Mucosa of gallbladder (tissue), 1 donor: Measurements from ENCODE around the gene PRKAG2. TPM values are rescaled to one million over a fixed set of nuclear protein-coding genes. Genes with fewer than 3 reads are reported as not detected.

ENCODE experiments used
- DNase-seq: peaks from one replicate; pipeline ENCODE4 v3.0.0-alpha.2; 2020; ENCODE audit warnings: low spot score
- total RNA-seq: library from RNA; stranded (reverse); gene quantifications from one replicate; pipeline ENCODE4 v1.2.1, GENCODE V29; 2021
- donor health status: DM: no; HTN: no; CAD: no.

The PRKAG2 gene
- total RNA-seq, 1 donor from 2014 or later: 54.8 TPM

DNA sequence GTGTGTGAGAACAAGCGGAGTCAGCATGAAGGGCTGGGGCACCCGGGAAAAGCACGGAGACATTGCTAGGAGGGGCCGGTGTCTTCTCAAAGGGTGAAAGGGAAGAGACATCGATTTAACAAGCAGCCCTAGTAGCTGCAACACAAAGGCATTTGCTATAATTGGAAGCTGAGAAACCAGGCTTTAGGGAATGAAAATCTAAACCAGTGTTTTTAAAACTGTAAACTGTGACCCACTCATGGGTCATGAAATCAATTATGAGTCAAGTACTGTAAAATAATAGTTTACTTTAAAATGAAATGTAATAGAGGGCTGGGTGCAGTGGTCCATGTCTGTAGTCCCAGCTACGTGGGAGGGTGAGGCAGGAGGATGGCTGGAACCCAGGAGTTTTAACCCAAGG, 228.5 kb downstream of the PRKAG2 start:
- DNase-seq: no peak

DNA sequence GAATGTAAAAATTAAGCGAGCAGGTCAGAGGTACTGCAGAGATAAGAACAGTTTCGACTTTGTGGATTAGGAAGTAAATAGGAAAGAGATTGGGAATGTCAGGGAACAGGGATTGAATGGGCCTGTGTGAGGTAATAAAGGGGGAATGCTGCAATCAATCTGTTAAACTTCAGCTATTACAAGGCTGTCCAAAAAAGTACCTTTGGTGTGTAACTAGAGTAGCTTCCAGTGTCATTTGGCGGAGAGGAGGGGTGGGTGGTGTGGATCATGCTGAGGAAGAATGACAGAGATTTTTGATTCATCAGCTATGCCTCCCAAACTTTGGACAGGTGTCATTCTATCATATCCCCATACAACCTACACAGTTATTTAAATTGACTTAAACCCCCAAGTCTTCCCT, 229.0 kb downstream of the PRKAG2 start:
- DNase-seq: no peak

DNA sequence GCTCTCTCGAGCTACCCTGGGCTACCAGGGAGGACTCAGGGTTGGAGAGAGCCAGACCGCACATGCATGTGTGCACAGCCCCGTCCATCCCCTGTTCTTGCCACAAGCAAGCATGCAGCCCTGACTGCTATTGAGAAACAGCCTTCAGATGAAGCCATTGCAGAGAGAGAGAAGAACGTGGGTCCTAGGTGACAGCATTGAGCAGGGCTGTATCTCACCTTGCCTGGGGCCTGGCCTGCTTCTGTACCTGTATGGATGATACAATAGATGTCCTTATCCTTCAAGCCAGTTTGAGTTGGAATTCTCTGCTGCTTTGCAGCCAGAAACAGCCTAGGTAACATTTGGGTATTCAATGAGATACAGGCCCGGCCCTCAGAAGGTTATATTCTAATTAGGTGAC, 229.9 kb downstream of the PRKAG2 start:
- DNase-seq: no peak

DNA sequence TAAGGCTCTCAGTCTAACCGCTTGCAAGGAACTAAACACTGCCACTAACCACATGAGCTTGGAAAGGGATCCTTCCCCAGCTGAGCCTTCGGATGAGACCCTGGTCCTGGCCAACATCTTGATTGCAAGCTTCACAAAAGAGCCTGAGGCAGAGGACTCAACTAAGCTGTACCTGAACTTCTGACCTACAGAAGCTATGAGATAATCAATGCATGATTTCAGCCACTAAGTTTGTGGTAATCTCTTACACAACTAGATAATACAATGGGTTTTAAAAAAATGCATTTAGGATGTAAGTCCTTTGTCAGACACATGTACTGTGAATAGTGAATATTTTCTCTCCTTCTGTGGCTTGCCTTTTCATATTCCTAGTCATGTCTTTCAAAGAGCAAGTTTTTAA, 231.6 kb downstream of the PRKAG2 start:
- no peak for DNase-seq

DNA sequence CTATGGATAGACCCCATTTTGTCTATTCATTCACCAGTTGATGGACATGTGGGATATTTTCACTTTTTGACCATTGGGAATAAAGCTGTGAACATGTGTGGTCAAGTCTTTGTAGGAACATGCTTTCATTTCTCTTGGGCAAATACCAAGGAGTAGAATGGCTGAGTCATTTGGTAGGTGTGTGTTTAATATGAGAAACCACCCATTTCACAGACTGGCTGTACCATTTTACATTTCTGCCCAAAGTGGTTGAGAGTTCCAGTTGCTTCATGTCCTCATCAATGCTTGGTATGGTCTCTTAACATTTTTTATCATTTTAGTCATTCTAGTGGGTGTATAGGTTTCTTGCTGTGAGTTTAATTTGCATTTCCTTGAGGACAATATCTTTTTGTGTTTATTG, 232.4 kb downstream of the PRKAG2 start:
- DNase-seq: no peak

DNA sequence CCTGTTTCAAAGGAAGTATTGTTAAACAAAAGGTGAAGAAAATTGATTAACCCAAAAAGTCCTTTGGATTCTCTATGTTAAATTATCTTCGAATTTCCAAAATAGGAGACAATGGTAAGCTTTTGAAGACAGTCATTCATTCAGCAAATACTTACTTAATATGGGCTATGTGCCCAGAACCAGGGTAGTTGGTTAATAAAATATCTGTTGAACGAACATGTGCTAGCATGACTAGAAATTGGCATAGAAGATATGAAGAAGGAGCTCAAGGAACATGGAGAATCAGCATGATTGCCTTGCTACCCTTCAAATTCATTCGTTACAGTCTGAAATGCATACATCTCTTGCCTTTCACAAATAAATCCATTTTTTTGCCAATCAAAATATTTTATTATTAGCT, 234.2 kb downstream of the PRKAG2 start:
- no peak for DNase-seq

DNA sequence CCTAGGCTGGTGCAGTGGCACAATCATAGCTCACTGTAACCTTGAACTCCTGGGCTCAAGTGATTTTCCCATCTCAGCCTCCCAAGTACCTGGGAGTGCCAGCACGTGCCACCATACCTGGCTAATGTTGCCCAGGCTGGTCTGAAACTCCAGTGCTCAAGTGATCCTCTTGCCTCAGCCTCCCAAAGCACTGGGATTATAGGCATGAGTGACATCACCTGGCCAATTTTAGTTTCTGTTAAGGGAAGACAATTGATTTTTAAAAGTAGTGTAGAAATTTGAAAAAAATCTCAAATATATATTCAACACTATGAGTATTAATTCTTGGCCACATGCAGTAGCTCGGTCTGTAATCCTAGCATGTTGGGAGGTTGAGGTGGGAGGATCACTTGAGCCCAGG, 235.3 kb downstream of the PRKAG2 start:
- DNase-seq: no peak

DNA sequence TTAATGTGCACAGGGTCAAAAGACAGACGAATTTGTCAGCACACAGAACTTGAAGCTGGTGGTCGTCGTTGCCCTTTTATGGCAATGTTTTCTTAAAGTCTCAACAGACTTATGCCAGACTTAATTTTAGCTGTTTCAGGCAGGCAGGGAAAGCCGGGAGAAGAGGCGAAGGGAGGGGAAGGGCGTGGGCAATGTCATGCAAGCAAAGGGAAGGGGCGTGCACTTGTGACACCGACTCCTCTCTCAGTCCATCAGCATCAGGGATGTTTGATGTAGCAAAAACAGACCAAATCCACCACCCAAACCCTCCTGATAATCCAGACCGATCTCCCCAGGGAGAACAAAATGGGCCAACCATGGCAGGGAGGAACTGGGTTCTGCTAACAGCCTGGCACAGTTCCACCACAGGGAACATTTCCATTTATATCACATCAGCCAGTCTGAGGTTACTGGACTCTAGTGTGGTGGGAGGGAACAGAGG, 239.1 kb downstream of the PRKAG2 start:
- DNase-seq: no peak

DNA sequence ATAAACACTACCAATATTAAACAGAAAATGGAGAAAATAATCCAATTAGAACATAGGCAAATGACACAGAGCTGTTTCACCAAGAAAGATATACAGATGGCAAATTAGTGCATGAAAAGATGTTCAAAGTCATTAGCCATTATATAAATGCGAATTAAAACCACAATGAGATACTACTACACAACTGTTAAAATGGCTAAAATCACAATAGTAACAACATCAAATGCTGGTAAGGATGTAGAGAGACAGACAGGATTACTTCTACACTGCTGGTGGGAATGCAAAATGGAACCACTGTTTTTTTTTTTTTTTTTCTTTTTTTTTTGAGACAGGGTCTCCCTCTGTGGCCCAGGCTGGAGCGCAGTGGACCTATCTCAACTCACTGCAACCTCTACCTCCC, 242.3 kb downstream of the PRKAG2 start:
- no peak for DNase-seq

DNA sequence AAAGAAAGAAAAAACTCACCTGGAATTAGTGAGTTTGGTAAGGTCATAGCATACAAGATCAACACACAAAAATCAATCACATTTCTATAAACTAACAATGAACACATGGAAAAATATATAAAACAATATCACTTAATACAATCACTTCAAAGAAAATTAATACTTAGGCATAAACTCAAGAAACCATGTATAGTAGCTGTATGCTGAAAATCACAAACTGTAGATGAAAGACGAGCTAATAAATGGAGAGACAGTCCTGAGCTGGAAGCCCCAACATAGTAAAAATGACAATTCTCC, 243.5 kb downstream of the PRKAG2 start:
- no peak for DNase-seq

DNA sequence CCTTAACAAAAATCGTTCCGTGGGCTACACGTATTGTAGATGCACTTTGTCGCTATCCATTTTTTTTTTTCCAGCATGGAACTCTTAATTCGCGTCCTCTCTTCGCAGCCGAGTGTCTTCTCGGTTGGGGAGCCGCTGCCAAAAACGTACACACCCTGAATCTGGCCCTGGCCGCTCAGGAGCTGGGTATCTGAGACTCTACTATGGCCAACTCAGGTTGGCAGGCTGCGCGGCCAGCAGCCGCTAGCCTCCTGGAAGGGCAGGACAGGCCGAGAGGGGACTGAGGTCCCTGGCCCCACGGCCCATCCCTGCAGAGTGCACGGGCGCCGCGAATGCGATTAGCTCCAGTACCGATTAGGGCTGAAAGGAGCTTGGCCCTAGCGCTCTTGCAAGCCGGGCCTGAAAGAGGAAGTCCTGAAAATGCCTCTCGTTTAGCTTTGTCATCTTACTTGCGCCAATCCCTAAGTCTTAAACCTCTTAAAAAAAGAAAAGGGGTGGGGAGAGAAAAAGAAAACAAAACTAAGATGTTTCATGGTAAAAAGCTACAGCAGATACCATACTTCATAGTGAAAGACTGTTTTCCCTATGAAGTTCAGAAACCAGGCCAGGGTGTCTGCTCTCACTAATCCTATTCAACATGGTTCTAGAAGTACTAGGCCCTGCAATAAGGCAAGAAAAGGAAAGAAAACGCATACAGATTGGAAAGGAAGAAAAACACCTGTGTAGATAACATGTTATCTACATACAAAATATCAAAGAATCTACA, 244.0 kb downstream of the PRKAG2 start:
- DNase-seq: peak; percentile 35

DNA sequence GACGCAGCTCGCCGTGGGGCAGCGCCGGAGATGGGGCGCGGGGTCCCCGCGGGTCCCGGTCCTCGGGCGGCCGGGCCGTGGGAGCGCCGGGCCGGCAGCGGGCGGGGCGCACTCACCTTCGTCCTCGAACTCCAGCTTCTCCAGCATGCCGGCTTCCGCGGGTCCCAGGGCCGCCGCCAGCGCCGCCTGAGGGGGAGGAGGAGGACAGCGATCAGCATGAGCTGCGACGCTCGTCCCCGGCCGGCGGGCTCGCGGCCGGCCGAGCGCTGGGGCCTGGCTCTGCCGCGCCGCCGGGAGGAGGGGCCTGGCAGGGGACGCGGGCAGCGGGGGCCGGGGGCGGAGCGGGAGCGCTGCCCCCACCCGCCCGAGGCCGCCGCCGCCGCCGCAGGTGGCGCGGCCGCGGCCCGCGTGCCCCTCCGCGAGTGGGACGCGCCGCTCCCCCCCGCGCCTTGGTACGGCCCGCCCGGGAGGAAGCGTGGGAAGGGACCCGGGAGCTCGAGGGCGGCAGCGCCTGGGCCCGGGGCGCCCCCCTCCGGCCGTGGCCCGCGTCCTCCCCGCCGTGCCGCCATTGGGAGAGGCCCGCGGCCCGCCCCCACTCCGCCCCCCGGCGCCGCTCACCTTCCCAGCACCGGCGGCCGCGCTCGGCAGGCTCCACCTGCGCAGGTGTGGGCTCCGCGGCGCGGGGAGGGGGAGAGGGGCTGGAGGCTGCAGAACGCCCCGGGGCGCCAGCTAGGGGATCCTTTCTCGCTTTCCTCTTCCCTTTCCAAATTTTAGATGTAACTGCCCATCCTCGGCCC, 244.8 kb downstream of the PRKAG2 start:
- DNase-seq: peak; percentile 86

DNA sequence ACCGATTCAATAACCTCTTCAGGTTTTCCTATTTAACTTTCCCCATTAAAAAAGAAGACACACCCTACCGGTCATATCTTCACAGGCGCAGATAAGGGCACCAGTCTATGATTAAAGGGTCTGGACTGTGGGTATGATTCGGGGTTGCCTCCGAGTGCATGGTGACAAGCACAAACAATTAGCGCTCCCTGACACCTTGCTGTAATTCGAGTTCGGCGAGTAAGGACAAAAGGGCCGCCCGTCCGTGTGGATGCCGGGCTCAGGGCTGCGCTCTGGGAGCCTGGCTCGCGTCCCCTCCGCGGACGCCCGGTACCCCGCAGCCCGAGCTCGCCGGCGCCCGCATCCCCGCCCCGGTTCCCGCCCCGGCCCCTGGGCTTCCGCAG, 245.4 kb downstream of the PRKAG2 start:
- no peak for DNase-seq

DNA sequence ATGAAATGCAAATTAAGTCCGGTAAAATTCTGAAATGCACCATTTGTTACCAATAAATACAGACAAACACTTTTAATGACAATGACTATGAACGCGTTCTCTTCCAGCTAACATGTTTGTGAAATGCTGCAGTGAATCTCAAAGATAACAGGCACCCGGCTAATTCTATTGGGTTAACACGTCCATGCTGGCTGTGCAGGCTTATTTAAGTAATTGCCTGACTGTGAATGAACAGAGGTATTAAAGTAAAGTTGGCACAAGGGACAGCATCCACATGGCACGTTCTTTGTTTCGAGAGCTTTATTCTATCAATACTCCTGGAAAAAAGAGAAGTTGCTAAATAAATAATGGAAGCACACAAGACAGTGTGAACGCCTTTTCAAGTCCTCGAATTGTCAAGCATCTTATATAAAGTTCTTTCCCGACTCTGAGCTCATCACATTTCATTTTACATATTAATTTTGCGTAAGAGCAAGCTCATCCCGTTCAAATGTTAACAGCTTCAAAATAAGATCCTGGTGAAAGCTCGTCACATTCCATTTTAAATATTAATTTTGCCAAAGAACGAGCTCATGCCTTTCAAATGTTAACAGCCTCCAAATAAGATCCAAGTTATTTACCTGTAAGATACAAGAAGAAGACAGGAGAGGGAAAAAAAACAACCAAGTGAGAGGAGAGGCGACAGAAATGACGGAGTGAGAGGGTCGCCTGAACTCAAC, 245.9 kb downstream of the PRKAG2 start:
- DNase-seq: no peak

DNA sequence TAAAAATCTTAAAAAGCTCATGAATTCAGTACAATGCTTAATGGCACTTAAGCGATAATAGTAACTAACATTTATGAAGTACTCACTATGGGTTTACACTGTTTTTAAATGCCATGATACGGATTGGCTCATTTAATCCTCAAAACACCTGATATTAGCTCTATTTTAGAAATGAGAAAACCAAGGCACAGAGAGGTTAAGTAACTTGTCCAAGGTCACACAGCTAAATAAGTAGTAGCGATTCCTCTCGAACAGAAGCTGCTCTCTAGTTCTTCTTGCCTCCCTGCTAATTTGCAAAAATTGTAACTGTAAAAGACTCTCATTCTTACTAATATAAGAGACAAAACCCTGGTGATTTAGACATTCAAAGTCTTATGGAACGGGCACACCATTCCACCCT, 246.6 kb downstream of the PRKAG2 start:
- DNase-seq: no peak

DNA sequence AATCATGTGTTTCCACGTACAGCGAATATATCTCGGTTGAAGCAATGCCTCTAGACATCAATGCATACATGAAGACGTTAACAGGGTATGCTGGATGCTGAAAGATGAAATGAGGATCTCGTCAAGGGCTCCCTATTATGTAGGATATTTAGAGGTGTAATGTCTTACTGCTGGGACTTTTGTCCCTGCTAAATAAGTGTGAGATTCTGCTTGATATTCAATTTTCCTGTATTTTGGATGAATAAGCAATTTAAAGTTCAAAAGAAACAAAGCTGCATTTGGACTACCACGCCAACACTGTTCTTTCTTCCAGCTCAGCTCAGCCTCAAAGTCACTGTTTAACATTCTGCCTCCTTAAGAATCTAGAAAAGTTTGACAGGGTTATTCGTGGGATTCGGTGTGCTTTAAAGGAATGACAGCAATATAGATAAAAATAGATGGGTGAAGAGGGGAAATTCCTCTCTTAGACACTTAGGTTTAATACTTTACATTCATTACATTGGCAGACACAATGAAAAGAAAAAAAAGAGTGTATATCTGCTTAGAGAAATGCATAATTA, 247.1 kb downstream of the PRKAG2 start:
- no peak for DNase-seq

DNA sequence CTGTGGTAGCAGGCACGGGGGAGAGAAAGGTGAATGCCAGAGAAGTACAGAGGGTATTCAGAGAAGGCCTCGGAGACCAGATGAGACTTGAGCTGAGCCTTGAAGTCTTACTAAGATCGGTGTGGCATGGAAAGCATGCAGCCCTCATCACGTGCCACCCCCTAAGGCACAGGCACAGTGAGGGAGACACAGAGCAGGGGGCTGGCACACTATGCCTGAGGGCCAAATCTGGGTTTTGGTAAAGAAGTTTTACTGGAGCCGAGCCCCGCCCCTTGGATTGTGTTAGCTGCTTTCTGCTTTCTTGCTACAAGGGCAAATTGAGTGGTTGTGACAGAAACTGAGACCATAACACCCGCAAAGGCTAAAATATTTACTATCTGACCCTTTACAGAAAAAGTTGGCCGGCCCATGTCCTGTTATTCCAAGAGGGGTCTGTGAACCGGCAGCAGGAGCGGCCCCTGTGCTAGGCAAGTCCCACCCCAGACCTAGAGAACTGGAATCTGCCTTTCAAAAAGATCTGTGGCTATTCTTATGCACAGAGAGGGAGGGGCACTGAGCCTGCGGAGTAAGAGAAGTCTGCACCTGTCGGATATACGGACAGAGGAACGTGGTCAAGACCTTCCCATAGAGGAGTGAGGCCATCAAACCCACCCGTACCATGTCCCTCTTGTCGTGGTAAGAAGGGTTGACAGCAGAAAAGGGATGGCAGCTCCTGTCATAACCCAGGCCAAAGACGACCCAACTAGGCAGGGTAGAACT, 247.9 kb downstream of the PRKAG2 start:
- DNase-seq: no peak

DNA sequence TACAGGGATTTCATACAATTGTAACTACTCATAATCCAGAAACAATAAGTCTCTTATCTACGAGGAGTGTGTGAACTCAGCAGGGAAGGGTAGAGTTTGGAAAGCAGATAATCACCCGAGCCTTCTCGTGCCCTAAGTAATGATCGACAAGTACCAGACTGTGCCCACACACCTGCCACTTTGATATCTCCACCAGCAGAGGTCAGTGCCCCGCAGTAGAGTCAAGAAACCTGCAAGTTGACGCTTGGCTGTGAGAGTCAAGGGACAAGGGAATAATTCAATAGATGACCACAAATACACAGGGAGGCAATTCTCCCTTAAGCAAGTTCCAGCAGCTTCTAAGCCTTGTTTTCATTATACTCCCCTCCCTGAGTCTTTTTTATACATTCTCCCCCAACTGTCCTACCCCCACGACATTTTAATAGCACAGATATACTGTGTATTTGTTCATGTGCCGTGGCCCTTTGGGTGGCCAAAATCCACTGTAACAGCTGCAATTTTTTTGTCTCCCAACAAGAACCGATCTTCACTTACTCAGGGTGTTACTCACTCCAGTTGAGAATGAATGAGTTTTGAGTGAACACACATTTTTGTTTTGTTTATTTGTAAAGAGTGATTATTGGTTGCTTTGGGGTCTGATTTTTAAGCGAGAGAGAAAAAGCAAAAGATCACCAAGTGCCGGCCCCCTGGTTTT, 250.3 kb downstream of the PRKAG2 start:
- peak; percentile 52 for DNase-seq

DNA sequence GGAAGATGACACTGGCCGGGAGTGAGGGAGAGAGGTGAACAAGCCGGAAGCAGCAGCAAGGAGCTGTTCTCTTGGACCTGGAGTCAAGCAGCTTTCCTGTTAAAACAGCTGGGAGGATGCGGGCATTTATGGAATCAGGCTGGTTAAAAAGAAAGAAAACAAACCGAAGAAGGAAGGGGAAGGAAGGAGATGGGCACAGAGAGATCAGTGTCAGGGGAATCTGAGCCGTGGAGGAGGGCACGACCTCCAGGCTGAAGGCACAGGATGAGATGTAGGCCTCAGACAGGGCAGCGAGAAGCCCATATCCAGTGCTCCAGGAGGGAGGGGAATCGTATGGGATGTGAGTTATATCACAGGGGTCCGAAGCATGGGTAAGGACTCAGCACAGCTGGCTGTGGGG, 251.3 kb downstream of the PRKAG2 start:
- no peak for DNase-seq

DNA sequence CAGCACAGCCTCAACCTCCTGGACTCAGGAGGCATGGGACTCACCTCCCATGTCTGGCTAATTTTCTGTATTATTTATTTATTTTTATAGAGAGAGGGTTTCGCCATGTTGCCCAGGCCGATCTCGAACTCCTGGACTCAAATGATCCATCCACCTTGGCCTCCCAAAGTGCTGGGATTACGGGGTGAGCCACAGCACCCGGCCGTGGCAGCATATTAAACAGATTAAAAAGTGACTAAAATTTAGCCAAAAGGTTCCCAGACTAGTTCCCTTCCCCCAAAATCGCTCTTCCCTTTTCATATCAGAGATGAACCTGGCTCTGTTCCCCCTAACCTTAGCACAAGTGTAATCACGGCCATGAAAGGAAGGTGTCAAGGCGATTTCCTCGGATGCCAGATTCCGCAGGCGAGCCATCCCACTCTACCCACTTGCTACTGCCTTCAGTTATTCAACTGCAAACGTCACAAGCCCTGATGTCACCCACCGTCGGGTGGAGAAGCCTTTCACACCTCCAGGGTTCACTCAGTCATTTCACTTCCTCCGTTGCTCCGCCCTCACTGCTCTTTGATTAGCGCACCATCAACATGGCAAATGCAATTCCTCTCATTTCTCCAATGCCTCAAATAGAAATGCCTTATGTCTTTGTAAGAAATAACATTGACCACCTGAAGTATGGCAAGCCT, 252.5 kb downstream of the PRKAG2 start:
- no peak for DNase-seq

DNA sequence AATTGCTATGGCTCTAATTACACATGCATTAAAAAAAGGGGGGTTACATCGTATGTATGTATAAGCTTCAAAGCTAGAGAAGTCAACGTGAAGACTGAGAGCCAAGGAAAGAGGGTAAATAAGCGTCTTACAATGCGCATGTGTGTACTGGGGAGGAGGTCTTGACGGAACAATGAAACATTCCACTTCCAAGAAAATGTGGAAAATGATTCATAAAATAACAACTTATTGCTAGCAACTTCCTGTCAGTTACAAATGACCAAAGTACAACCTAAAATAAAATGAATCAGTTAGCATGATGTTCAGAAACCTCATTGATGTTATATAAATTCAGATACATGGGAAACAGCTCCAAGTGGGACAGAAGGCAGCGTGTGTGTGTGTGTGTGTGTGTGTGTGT, 253.1 kb downstream of the PRKAG2 start:
- no peak for DNase-seq
